Transverse colon (tissue), 4 donors: ENCODE measurements around the gene RAB4A. TPM values are rescaled to one million over a fixed set of nuclear protein-coding genes. Genes with fewer than 3 reads are reported as not detected.

Experiments
- DNase-seq: peaks from one replicate; pipeline ENCODE4 v3.0.0-alpha.2; 2019
- H3K27ac ChIP-seq, 4 donors: fragments of 200-600 bp; sonication (generic); 2 replicates each; pipeline ENCODE4 v1.5.1; 2016 to 2018; ENCODE audit warnings: inconsistent platforms in 4 of 4
- H3K27me3 ChIP-seq: fragments of 200-600 bp; sonication (generic); 2 replicates; pipeline ENCODE4 v1.5.1; 2017; ENCODE audit warnings: inconsistent platforms
- H3K36me3 ChIP-seq, 4 donors: fragments of 200-600 bp; sonication (generic); 2 replicates each; pipeline ENCODE4 v1.5.1; 2017 to 2019; ENCODE audit warnings: inconsistent platforms in 4 of 4
- H3K4me1 ChIP-seq, 4 donors: fragments of 200-600 bp; sonication (generic); 2 replicates each; pipeline ENCODE4 v1.5.1; 2017 to 2020; ENCODE audit warnings: inconsistent platforms in 4 of 4
- H3K4me3 ChIP-seq, 4 donors: fragments of 200-600 bp; sonication (generic); 1 replicate in 1 of 4; 2 replicates in 3 of 4; pipeline versions ENCODE4 v1.5.1 to v1.6.1; 2017 to 2019; ENCODE audit warnings: inconsistent platforms in 4 of 4
- H3K9me3 ChIP-seq, 2 donors: fragments of 200-600 bp; sonication (generic); 2 replicates each; pipeline ENCODE4 v1.5.1; 2017 to 2019; ENCODE audit warnings: inconsistent platforms in 2 of 2
- CTCF ChIP-seq, 5 experiments: fragments of 200-600 bp in 3 of 5; fragments of 450-650 bp in 2 of 5; sonication (generic) in 3 of 5; IDR thresholded peaks; 1 replicate in 2 of 5; 2 replicates in 3 of 5; pipeline ENCODE4 v1.5.1; 2016 to 2017; ENCODE audit warnings: antibody characterized with exemption in 5 of 5, inconsistent platforms in 3 of 5, mild to moderate bottlenecking in 2 of 5, moderate library complexity in 1 of 5
- EP300 ChIP-seq: sonication (generic); formaldehyde crosslinking; IDR thresholded peaks from one replicate; pipeline ENCODE4 v1.6.1; 2017; ENCODE audit warnings: antibody characterized with exemption, low read depth
- POLR2A ChIP-seq: fragments of 450-650 bp; IDR thresholded peaks from one replicate; pipeline ENCODE4 v1.6.1; 2016; ENCODE audit warnings: antibody characterized with exemption, mild to moderate bottlenecking, moderate library complexity
- POLR2AphosphoS5 ChIP-seq, 3 donors: sonication (generic); formaldehyde crosslinking; IDR thresholded peaks; one replicate each; pipeline ENCODE4 v1.6.1; 2016; ENCODE audit warnings: antibody characterized with exemption in 3 of 3
- whole genome bisulfite sequencing, 2 donors: methylation state at CpG; one replicate each; pipeline ENCODE4 v1.1.5; 2018; ENCODE audit warnings: low coverage in 1 of 2; 5-methylcytosine and 5-hydroxymethylcytosine counted together
- in situ Hi-C, 4 donors: fragments of 200-750 bp; cut with MboI; loops; one replicate each; pipeline versions ENCODE4 v1.15.0 to v1.15.1; 2017; ENCODE audit warnings: low sequenced_read_pairs in 3 of 4, low pct_ligation_motif_present in 1 of 4, low pct_unique_long_range_greater_than_20kb in 1 of 4
- intact Hi-C: fragments of 100-400 bp; cut with DNase I; formaldehyde crosslinking; loops from one replicate; pipeline ENCODE4 v1.15.1; 2023; ENCODE audit warnings: low total_unique reads
- total RNA-seq, 4 donors: library from RNA; depleted of rRNA; stranded (reverse); fragments of >200 nt; gene quantifications; one replicate each; pipeline ENCODE4 v1.1.0, GENCODE V29; 2016

RAB4A gene
- total RNA-seq, 4 donors from 2014 or later: 7.4 to 56.9 (median 28.0) TPM

GRCh38 chr1:229282295-229282823 is 11.4 kb downstream of the RAB4A start:
- intact Hi-C loops: no loop called here
- H3K4me3 ChIP-seq: no peak overlapping the region
- H3K4me1 ChIP-seq: peaks cover 5 to 78% (median 27%) of the 10 kb centered on the region in 4 donors
- H3K27me3 ChIP-seq: no peaks in the 10 kb centered on the region
- no peak for DNase-seq
- TF ChIP-seq CTCF (IDR thresholded peaks at IDR 0.05): no peak
- TF ChIP-seq POLR2A: no peak
- no peak for TF ChIP-seq POLR2AphosphoS5 (IDR thresholded peaks at IDR 0.05)
- no peak for TF ChIP-seq EP300
- H3K27ac ChIP-seq: peak overlapping the region in 1 of 4 donors; percentile 68
- no peaks in the 10 kb centered on the region for H3K9me3 ChIP-seq
- 84 to 100% methylated on average over 1 of the region's 1 CpG for WGBS, 2 donors
- H3K36me3 ChIP-seq: no peaks in the 10 kb centered on the region
- in situ Hi-C loops: no loop called here

GRCh38 chr1:229283183-229283611 is 12.3 kb downstream of the RAB4A start:
- in situ Hi-C loops: no loop called here

GRCh38 chr1:229284887-229285286 is 14.0 kb downstream of the RAB4A start:
- 59 to 60% methylated on average over 2 to 3 of the region's 3 CpGs for WGBS, 2 donors
- in situ Hi-C loops: no loop called here
- Histone ChIP-seq H3K9me3 (no peaks in the 10 kb centered on the region), H3K36me3 (peaks cover 0 to 7% (median 3%) of the 10 kb centered on the region in 4 donors), H3K27ac (no peak overlapping the region), H3K27me3 (no peaks in the 10 kb centered on the region), H3K4me3 (no peak overlapping the region), H3K4me1 (peaks cover 5 to 60% (median 23%) of the 10 kb centered on the region in 4 donors)
- no peak for TF ChIP-seq POLR2AphosphoS5 (IDR thresholded peaks at IDR 0.05)
- TF ChIP-seq POLR2A: no peak
- no peak for TF ChIP-seq CTCF (IDR thresholded peaks at IDR 0.05)
- TF ChIP-seq EP300: no peak
- intact Hi-C loops: no loop called here
- no peak for DNase-seq

More at GRCh38 chr1:229283183-229283611, 12.3 kb downstream of the RAB4A start:
- H3K4me3 ChIP-seq: no peak overlapping the region
- no peak for TF ChIP-seq CTCF (IDR thresholded peaks at IDR 0.05)
- no peak for TF ChIP-seq EP300
- no peak for TF ChIP-seq POLR2A
- TF ChIP-seq POLR2AphosphoS5 (IDR thresholded peaks at IDR 0.05): no peak
- WGBS, 2 donors: 92 to 100% methylated on average over 1 to 3 of the region's 3 CpGs
- DNase-seq: no peak
- intact Hi-C loops: no loop called here
- no peaks in the 10 kb centered on the region for H3K9me3 ChIP-seq
- no peaks in the 10 kb centered on the region for H3K27me3 ChIP-seq
- no peak overlapping the region for H3K27ac ChIP-seq
- H3K4me1 ChIP-seq: peaks cover 5 to 71% (median 27%) of the 10 kb centered on the region in 4 donors
- no peaks in the 10 kb centered on the region for H3K36me3 ChIP-seq

GRCh38 chr1:229285440-229285839 is 14.5 kb downstream of the RAB4A start:
- H3K9me3 ChIP-seq: no peaks in the 10 kb centered on the region
- in situ Hi-C loops (no loop called here), intact Hi-C loops (no loop called here)
- 67% methylated on average over 1 to 2 of the region's 2 CpGs for WGBS, 2 donors
- H3K27me3 ChIP-seq: no peaks in the 10 kb centered on the region
- no peak for DNase-seq
- peaks cover 0 to 12% (median 3%) of the 10 kb centered on the region in 4 donors for H3K36me3 ChIP-seq
- no peak for TF ChIP-seq POLR2AphosphoS5 (IDR thresholded peaks at IDR 0.05)
- TF ChIP-seq POLR2A: no peak
- no peak for TF ChIP-seq EP300
- TF ChIP-seq CTCF (IDR thresholded peaks at IDR 0.05): no peak
- H3K4me1 ChIP-seq: peaks cover 0 to 55% (median 17%) of the 10 kb centered on the region in 4 donors
- no peak overlapping the region for H3K4me3 ChIP-seq
- no peak overlapping the region for H3K27ac ChIP-seq
